Activated CD8-positive, alpha-beta T cell treated with anti-CD3 and anti-CD28 coated beads for 36 hours (primary cell): Measurements from ENCODE around the gene TMOD2. TPM values are rescaled to one million over a fixed set of nuclear protein-coding genes. Genes with fewer than 3 reads are reported as not detected.

Source experiments
- ATAC-seq: fragments of 200-7000 bp; cut with Tn5 transposase; one replicate; pipeline ENCODE4 v1.10.0; 2021; ENCODE audit warnings: mild to moderate bottlenecking, moderate library complexity
- CTCF ChIA-PET: fragments of 350-600 bp; sonication (Branson Sonifier 250); formaldehyde crosslinking; loops from one replicate; lab custom pipeline; 2021; ENCODE audit warnings: antibody characterized with exemption; lab: Charles Lee
- POLR2A ChIA-PET: fragments of 350-600 bp; sonication (Branson Sonifier 250); formaldehyde crosslinking; loops from one replicate; lab custom pipeline; 2021; ENCODE audit warnings: antibody characterized with exemption; lab: Charles Lee
- DNase-seq: peaks from one replicate; pipeline ENCODE4 v3.0.0-alpha.2; 2020
- H3K27ac Mint-ChIP-seq: one replicate; pipeline ENCODE4 v1.8.0; 2021; ENCODE audit warnings: mild to moderate bottlenecking, mixed read lengths
- H3K27me3 Mint-ChIP-seq: one replicate; pipeline ENCODE4 v1.8.0; 2021; ENCODE audit warnings: mixed read lengths
- H3K36me3 Mint-ChIP-seq: one replicate; pipeline ENCODE4 v1.8.0; 2021; ENCODE audit warnings: low read depth, mixed read lengths
- H3K4me1 Mint-ChIP-seq: one replicate; pipeline ENCODE4 v1.8.0; 2021; ENCODE audit warnings: low read depth, mixed read lengths
- H3K4me3 Mint-ChIP-seq: one replicate; pipeline ENCODE4 v1.8.0; 2021; ENCODE audit warnings: mild to moderate bottlenecking, moderate library complexity, mixed read lengths
- H3K9me3 Mint-ChIP-seq: one replicate; pipeline ENCODE4 v1.8.0; 2021; ENCODE audit warnings: mixed read lengths
- CTCF ChIP-seq: fragments of 200-600 bp; IDR thresholded peaks from one replicate; pipeline ENCODE4 v1.8.0; 2022; ENCODE audit warnings: antibody characterized with exemption, mild to moderate bottlenecking
- intact Hi-C: fragments of 100-400 bp; cut with micrococcal nuclease; formaldehyde crosslinking; loops from one replicate; pipeline ENCODE4 v1.10.0; 2022
- total RNA-seq, 2 experiments: library from RNA; stranded (reverse); gene quantifications; one replicate each; pipeline ENCODE4 v1.2.3, GENCODE V29; 2021

The TMOD2 gene
- total RNA-seq, 2 experiments from 2014 or later, result 4.8 to 7.0 TPM

GRCh38 chr15:51718746-51719145 lies 32.7 kb upstream of the TMOD2 start:
- intact Hi-C loops, result no loop called here
- H3K4me3 Mint-ChIP-seq, result no peak overlapping the region
- ChIA-PET CTCF (interaction anchor here (1.4 kb wide), 1 partner anchor 13 kb away, joined by 3 read pairs; no protein-coding TSS in a partner anchor), POLR2A (no interaction called here)
- H3K27ac Mint-ChIP-seq, result no peak overlapping the region
- peaks cover 18% of the 10 kb centered on the region for H3K36me3 Mint-ChIP-seq
- no peaks in the 10 kb centered on the region for H3K9me3 Mint-ChIP-seq
- TF ChIP-seq CTCF, result no peak
- no peaks in the 10 kb centered on the region for H3K27me3 Mint-ChIP-seq
- DNase-seq (no peak), ATAC-seq (no peak)
- peaks cover 18% of the 10 kb centered on the region for H3K4me1 Mint-ChIP-seq

GRCh38 chr15:51720201-51720995 lies 31.0 kb upstream of the TMOD2 start:
- ChIA-PET CTCF (interaction anchor here (1.4 to 2.2 kb wide), 2 partner anchors 10 to 55 kb away, joined by 5 read pairs; no protein-coding TSS in a partner anchor), POLR2A (no interaction called here)
- H3K27ac Mint-ChIP-seq, result no peak overlapping the region
- TF ChIP-seq CTCF, result no peak
- intact Hi-C loops, result no loop called here
- peaks cover 31% of the 10 kb centered on the region for H3K4me1 Mint-ChIP-seq
- H3K9me3 Mint-ChIP-seq, result no peaks in the 10 kb centered on the region
- H3K27me3 Mint-ChIP-seq, result no peaks in the 10 kb centered on the region
- H3K4me3 Mint-ChIP-seq, result no peak overlapping the region
- ATAC-seq, result no peak
- no peak for DNase-seq
- H3K36me3 Mint-ChIP-seq, result peaks cover 18% of the 10 kb centered on the region

- DNase-seq, result no peak
- Mint-ChIP-seq H3K36me3 (peaks cover 18% of the 10 kb centered on the region), H3K27ac (peak overlapping the region; percentile 34), H3K4me1 (peaks cover 37% of the 10 kb centered on the region), H3K9me3 (no peaks in the 10 kb centered on the region), H3K27me3 (no peaks in the 10 kb centered on the region), H3K4me3 (no peak overlapping the region)
- no peak for TF ChIP-seq CTCF
- POLR2A ChIA-PET, result interaction anchor here (0.8 to 1.3 kb wide), 2 partner anchors 11 to 16 kb away, joined by 4 read pairs; partner anchors contain the start of gene LYSMD2
- CTCF ChIA-PET, result interaction anchor here (0.7 to 2.2 kb wide), 4 partner anchors 10 to 55 kb away, joined by 3 to 5 read pairs (median 5); partner anchors contain the start of gene SCG3
- intact Hi-C loops, result no loop called here
- ATAC-seq, result peak; percentile 34
These were observed 30.0 kb upstream of the TMOD2 start for GRCh38 chr15:51721199-51721960.

GRCh38 chr15:51724199-51724598 lies 27.2 kb upstream of the TMOD2 start:
- Mint-ChIP-seq H3K4me1 (peaks cover 58% of the 10 kb centered on the region), H3K9me3 (no peaks in the 10 kb centered on the region), H3K36me3 (peaks cover 18% of the 10 kb centered on the region), H3K27me3 (no peaks in the 10 kb centered on the region), H3K27ac (peak overlapping the region; percentile 34), H3K4me3 (no peak overlapping the region)
- DNase-seq (no peak), ATAC-seq (no peak)
- no peak for TF ChIP-seq CTCF
- intact Hi-C loops, result no loop called here
- POLR2A ChIA-PET, result interaction anchor here (1.6 kb wide), 1 partner anchor 13 kb away, joined by 6 read pairs; no protein-coding TSS in a partner anchor
- CTCF ChIA-PET, result no interaction called here
